Nephron (organoid): Measurements from ENCODE around the gene EFNA1.
A peak's percentile ranks its signal among the peaks of the same experiment; 100 is the strongest.

ENCODE experiments used
- H3K27ac Mint-ChIP-seq, 3 experiments: 2 replicates each; pipeline ENCODE4 v1.8.0; 2020; ENCODE audit warnings: mixed read lengths in 3 of 3, mild to moderate bottlenecking in 2 of 3, moderate library complexity in 1 of 3
- H3K27me3 Mint-ChIP-seq: 2 replicates; pipeline ENCODE4 v1.8.0; 2021; ENCODE audit warnings: low read depth, mild to moderate bottlenecking, moderate library complexity, mixed read lengths
- H3K36me3 Mint-ChIP-seq: 2 replicates; pipeline ENCODE4 v1.8.0; 2020; ENCODE audit warnings: low read depth, mixed read lengths
- H3K4me1 Mint-ChIP-seq: 2 replicates; pipeline ENCODE4 v1.8.0; 2020; ENCODE audit warnings: mixed read lengths
- H3K4me3 Mint-ChIP-seq, 3 experiments: 2 replicates each; pipeline ENCODE4 v1.8.0; 2020; ENCODE audit warnings: mild to moderate bottlenecking in 3 of 3, mixed read lengths in 3 of 3, moderate library complexity in 2 of 3
- H3K9me3 Mint-ChIP-seq: 2 replicates; pipeline ENCODE4 v1.8.0; 2020; ENCODE audit warnings: mixed read lengths
- CTCF ChIP-seq, 3 experiments: fragments of 200-600 bp; sonication (generic); IDR thresholded peaks; one replicate each; pipeline ENCODE4 v1.5.0; 2021; ENCODE audit warnings: antibody characterized with exemption in 3 of 3; ENCODE audit not compliant: unreplicated experiment in 3 of 3

The EFNA1 gene

GRCh38 chr1:155084722-155085503 is 42.8 kb upstream of the EFNA1 start:
- peaks cover 40% of the 10 kb centered on the region for H3K27me3 Mint-ChIP-seq
- peak; percentile 92 to 97 (median 94) for TF ChIP-seq CTCF (IDR thresholded peaks at IDR 0.05; ENCODE audit: unreplicated experiment in 3 of 3)
- H3K4me1 Mint-ChIP-seq: peaks cover 37% of the 10 kb centered on the region
- H3K9me3 Mint-ChIP-seq: no peaks in the 10 kb centered on the region
- peak overlapping the region; percentile 50 to 94 (median 86) for H3K27ac Mint-ChIP-seq
- H3K36me3 Mint-ChIP-seq: peaks cover 7% of the 10 kb centered on the region
- peak overlapping the region; percentile 88 to 95 (median 90) for H3K4me3 Mint-ChIP-seq

- Mint-ChIP-seq H3K27me3 (peaks cover 39% of the 10 kb centered on the region), H3K36me3 (peaks cover 7% of the 10 kb centered on the region), H3K4me3 (peak overlapping the region; percentile 88 to 95 (median 90)), H3K4me1 (peaks cover 37% of the 10 kb centered on the region), H3K9me3 (no peaks in the 10 kb centered on the region), H3K27ac (peak overlapping the region; percentile 50 to 94 (median 86))
- TF ChIP-seq CTCF (IDR thresholded peaks at IDR 0.05; ENCODE audit: unreplicated experiment in 3 of 3): no peak
Measured at GRCh38 chr1:155085504-155086127, 42.1 kb upstream of the EFNA1 start.

- peaks cover 37% of the 10 kb centered on the region for H3K4me1 Mint-ChIP-seq
- H3K9me3 Mint-ChIP-seq: no peaks in the 10 kb centered on the region
- peak overlapping the region; percentile 56 to 66 (median 63) for H3K4me3 Mint-ChIP-seq
- H3K27ac Mint-ChIP-seq: no peak overlapping the region
- peaks cover 34% of the 10 kb centered on the region for H3K27me3 Mint-ChIP-seq
- peak; percentile 96 to 99 (median 98) for TF ChIP-seq CTCF (IDR thresholded peaks at IDR 0.05; ENCODE audit: unreplicated experiment in 3 of 3)
- peaks cover 7% of the 10 kb centered on the region for H3K36me3 Mint-ChIP-seq
Measured at GRCh38 chr1:155086128-155086741, 41.4 kb upstream of the EFNA1 start.

GRCh38 chr1:155086856-155087535 is 40.7 kb upstream of the EFNA1 start:
- Mint-ChIP-seq H3K27me3 (peaks cover 31% of the 10 kb centered on the region), H3K9me3 (no peaks in the 10 kb centered on the region), H3K27ac (no peak overlapping the region), H3K36me3 (peaks cover 7% of the 10 kb centered on the region), H3K4me1 (peaks cover 34% of the 10 kb centered on the region), H3K4me3 (peak overlapping the region; percentile 66 to 74 (median 69))
- no peak for TF ChIP-seq CTCF (IDR thresholded peaks at IDR 0.05; ENCODE audit: unreplicated experiment in 3 of 3)

DNA sequence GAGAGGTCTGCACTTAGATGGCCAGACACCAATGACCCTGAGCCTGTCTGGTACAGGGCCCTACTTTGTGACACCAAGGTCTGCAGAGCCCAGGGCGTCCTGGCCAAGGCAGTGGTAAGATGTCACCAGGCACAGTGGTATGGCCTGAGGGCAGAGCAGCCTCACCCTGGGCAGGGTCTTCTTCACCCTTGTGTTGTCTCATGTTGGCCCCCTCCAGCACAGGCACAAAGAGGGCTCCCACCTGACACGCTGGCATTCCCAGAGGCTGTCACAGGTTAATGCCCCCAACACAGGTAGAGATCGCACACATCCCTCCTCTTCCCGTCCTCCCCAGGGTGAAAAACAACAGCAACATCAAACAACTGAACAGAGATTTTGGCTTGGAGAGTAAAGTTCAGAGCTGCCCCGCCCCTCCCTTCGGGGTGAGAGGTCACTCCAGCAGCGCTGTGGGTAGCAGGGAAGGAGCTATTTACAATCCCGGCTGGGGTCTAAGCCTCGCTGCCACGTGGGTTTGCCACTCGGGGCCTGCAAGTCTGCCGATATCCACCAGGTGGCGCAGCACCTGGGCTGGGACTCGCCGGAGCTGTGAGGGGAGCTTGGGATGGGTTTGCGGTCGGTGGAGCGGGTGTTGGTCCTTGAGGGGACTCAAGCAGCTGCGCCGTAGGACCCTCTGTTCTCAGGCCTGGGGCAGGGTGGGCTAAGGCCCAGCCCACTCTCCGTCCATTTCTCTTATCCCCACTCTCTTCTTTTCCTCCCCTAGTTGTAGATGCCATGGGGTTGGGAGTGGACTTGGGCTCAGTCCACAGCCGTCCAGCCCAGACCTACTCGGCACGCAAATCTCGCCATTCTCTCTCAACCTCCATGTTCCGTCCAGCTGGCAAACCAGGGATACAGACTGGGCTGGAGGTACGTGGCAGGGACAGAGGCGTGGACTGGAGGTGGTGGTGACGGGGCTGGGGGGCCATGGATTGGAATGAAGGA is 36.3 kb upstream of the EFNA1 start:
- peak; percentile 95 to 98 (median 96) for TF ChIP-seq CTCF (IDR thresholded peaks at IDR 0.05; ENCODE audit: unreplicated experiment in 3 of 3)
- Mint-ChIP-seq H3K27me3 (peaks cover 13% of the 10 kb centered on the region), H3K36me3 (peaks cover 7% of the 10 kb centered on the region), H3K9me3 (no peaks in the 10 kb centered on the region), H3K4me1 (peaks cover 46% of the 10 kb centered on the region), H3K4me3 (peak overlapping the region in 1 of 3 experiments; percentile 26), H3K27ac (peak overlapping the region in 1 of 3 experiments; percentile 70)
